A549 (cell line): ENCODE measurements around the gene ATOH7. TPM values are rescaled to one million over a fixed set of nuclear protein-coding genes. Genes with fewer than 3 reads are reported as not detected.
"Not testable (repeated sequence)": the region's sequence is repeated elsewhere in the genome, so short reads cannot be mapped to it uniquely, and the experiment has no call there.

Experiments
- ATAC-seq, 2 experiments: fragments of 200-7000 bp in 1 of 2; fragments of >200 bp in 1 of 2; cut with Nextera tagmentation in 1 of 2; cut with Tn5 transposase in 1 of 2; 3 replicates each; pipeline versions ENCODE4 v1.8.0 to v1.9.1; 2018 to 2020; ENCODE audit warnings: mild to moderate bottlenecking in 1 of 2, moderate library complexity in 1 of 2
- CTCF ChIA-PET: fragments of 300-600 bp; sonication (Branson Sonifier 250); formaldehyde crosslinking; extraction: SDS; loops from one replicate; lab custom pipeline; 2021; ENCODE audit warnings: antibody characterized with exemption, inconsistent platforms; lab: Yijun Ruan, JAX
- POLR2A ChIA-PET: fragments of 350-600 bp; formaldehyde crosslinking; extraction: SDS; loops from one replicate; lab custom pipeline; 2021; ENCODE audit warnings: antibody characterized with exemption, inconsistent platforms; lab: Yijun Ruan, JAX
- DNase-seq, 2 experiments: peaks; one replicate each; pipeline versions ENCODE4 v3.0.0 to v3.0.0-alpha.2; 2011 to 2016; ENCODE audit warnings: low read depth in 1 of 2, low spot score in 1 of 2
- FAIRE-seq: peaks from 2 replicates; lab custom pipeline; 2011; peaks lifted over from hg19 to GRCh38; lab: Jason Lieb, UNC
- H3K27ac ChIP-seq, 2 experiments: fragments of >200 bp; sonication (Bioruptor Twin); formaldehyde crosslinking; 3 replicates each; pipeline ENCODE4 v1.5.1; 2016 to 2017
- H3K4me1 ChIP-seq: fragments of >200 bp; sonication (Bioruptor Twin); formaldehyde crosslinking; 3 replicates; pipeline ENCODE4 v1.6.1; 2016
- H3K4me2 ChIP-seq: fragments of >200 bp; sonication (Bioruptor Twin); formaldehyde crosslinking; 3 replicates; pipeline ENCODE4 v1.6.1; 2016
- H3K4me3 ChIP-seq: fragments of >200 bp; sonication (Bioruptor Twin); formaldehyde crosslinking; 3 replicates; pipeline ENCODE4 v1.5.1; 2016
- H3K9me3 ChIP-seq: fragments of >200 bp; sonication (Bioruptor Twin); formaldehyde crosslinking; 3 replicates; pipeline ENCODE4 v1.6.1; 2016
- CBX2 ChIP-seq: fragments of 200-600 bp; sonication (generic); IDR thresholded peaks from 2 replicates; pipeline ENCODE4 v1.6.1; 2016; ENCODE audit warnings: low read depth, mild to moderate bottlenecking, borderline replicate concordance
- ELK1 ChIP-seq: fragments of 150-350 bp; IDR thresholded peaks from 2 replicates; pipeline ENCODE4 v1.6.1; 2014; ENCODE audit warnings: low read depth, mild to moderate bottlenecking, low read length
- FOSL2 ChIP-seq, 2 experiments: fragments of 450-650 bp in 1 of 2; fragments of >200 bp in 1 of 2; sonication (Bioruptor Twin) in 1 of 2; formaldehyde crosslinking; IDR thresholded peaks; 2 replicates each; pipeline versions ENCODE4 v1.5.0 to v1.6.1; 2016 to 2020; ENCODE audit warnings: mild to moderate bottlenecking in 1 of 2, moderate library complexity in 1 of 2
- FOXS1 ChIP-seq: fragments of 250-450 bp; sonication (Bioruptor Pico); IDR thresholded peaks from 2 replicates; pipeline ENCODE4 v1.5.0; 2020; ENCODE audit warnings: mild to moderate bottlenecking, moderate library complexity
- HES2 ChIP-seq: fragments of >200 bp; sonication (Bioruptor Twin); formaldehyde crosslinking; IDR thresholded peaks from 2 replicates; pipeline ENCODE4 v1.6.1; 2016
- HOXA7 ChIP-seq: fragments of 250-450 bp; sonication (Bioruptor Pico); IDR thresholded peaks from 2 replicates; pipeline ENCODE4 v1.5.0; 2020; ENCODE audit warnings: mild to moderate bottlenecking, moderate library complexity
- HOXB13 ChIP-seq: fragments of 250-450 bp; sonication (Bioruptor Pico); IDR thresholded peaks from 2 replicates; pipeline ENCODE4 v1.5.0; 2020; ENCODE audit warnings: low read depth, mild to moderate bottlenecking, moderate library complexity
- KDM1A ChIP-seq: fragments of 200-600 bp; sonication (generic); IDR thresholded peaks from 2 replicates; pipeline ENCODE4 v1.6.1; 2016; ENCODE audit warnings: low read depth, mild to moderate bottlenecking
- MAFK ChIP-seq: fragments of 450-650 bp; IDR thresholded peaks from 2 replicates; pipeline ENCODE4 v1.6.1; 2014; ENCODE audit not compliant: partially characterized antibody
- MYC ChIP-seq: IDR thresholded peaks from 2 replicates; pipeline ENCODE4 v1.6.1; 2012; ENCODE audit warnings: mild to moderate bottlenecking, inconsistent platforms, low read length, improper control_type of control experiment, borderline replicate concordance
- NR3C1 ChIP-seq: fragments of >200 bp; sonication (Bioruptor Twin); formaldehyde crosslinking; IDR thresholded peaks from 3 replicates; pipeline ENCODE4 v1.6.1; 2017
- POLR2A ChIP-seq: IDR thresholded peaks from 2 replicates; pipeline ENCODE4 v1.6.1; 2012; ENCODE audit warnings: mild to moderate bottlenecking, low read length
- RCOR1 ChIP-seq: fragments of 150-350 bp; IDR thresholded peaks from 2 replicates; pipeline ENCODE4 v1.6.1; 2014; ENCODE audit warnings: antibody characterized with exemption, low read length, low read depth
- RFX5 ChIP-seq: fragments of 450-650 bp; IDR thresholded peaks from 2 replicates; pipeline ENCODE4 v1.7.1; 2014; ENCODE audit warnings: antibody characterized with exemption, mild to moderate bottlenecking, moderate library complexity
- RNF2 ChIP-seq: fragments of 200-600 bp; sonication (generic); IDR thresholded peaks from 2 replicates; pipeline ENCODE4 v1.6.1; 2016; ENCODE audit warnings: low read depth, mild to moderate bottlenecking, antibody characterized with exemption, moderate library complexity, borderline replicate concordance
- TP53 ChIP-seq: fragments of 250-450 bp; sonication (Bioruptor Pico); IDR thresholded peaks from 2 replicates; pipeline ENCODE4 v1.5.0; 2021; ENCODE audit warnings: mild to moderate bottlenecking, moderate library complexity
- USF2 ChIP-seq: fragments of 450-650 bp; IDR thresholded peaks from 2 replicates; pipeline ENCODE4 v1.6.1; 2014; ENCODE audit warnings: antibody characterized with exemption
- ZFP36 ChIP-seq: fragments of 450-650 bp; IDR thresholded peaks from 2 replicates; pipeline ENCODE4 v1.6.1; 2014; ENCODE audit warnings: borderline replicate concordance; ENCODE audit not compliant: partially characterized antibody
- WGBS: methylation state at CpG from one replicate; pipeline ENCODE4 v1.1.6; 2017; ENCODE audit errors: missing lambda C conversion rate; 5-methylcytosine and 5-hydroxymethylcytosine counted together
- polyA plus RNA-seq, 4 experiments: library from polyadenylated mRNA; depleted of rRNA in 3 of 4; stranded (reverse); fragments of >200 nt; fragmentation: RNase III in 1 of 4; extraction: RNeasy Plus Mini Kit Qiagen cat#74134 plus additional on column Dnase treatment in 1 of 4; gene quantifications; 2 replicates in 3 of 4; 3 replicates in 1 of 4; pipeline ENCODE4 v1.2.3, GENCODE V29; 2011 to 2017

Gene ATOH7
- polyA plus RNA-seq, 2 of the 4 experiments (the other 2 are of a cell fraction), result 0.18 to 0.27 TPM

GRCh38 chr10:68196701-68197100 lies 35.2 kb downstream of the ATOH7 start:
- ChIA-PET POLR2A (no interaction called here), CTCF (interaction anchor here (1.2 to 4.1 kb wide), 5 partner anchors 10 to 114 kb away, joined by 3 to 22 read pairs (median 5); no protein-coding TSS in a partner anchor)
- no peak overlapping the region for H3K4me2 ChIP-seq
- FAIRE-seq (no peak), DNase-seq (no peak), ATAC-seq (no peak)
- no peaks in the 10 kb centered on the region for H3K4me1 ChIP-seq
- 39% methylated on average over 3 of the region's 3 CpGs for WGBS
- no peak overlapping the region for H3K27ac ChIP-seq
- no peaks in the 10 kb centered on the region for H3K9me3 ChIP-seq
- no peak for TF ChIP-seq RCOR1
- TF ChIP-seq CBX2, result no peak
- TF ChIP-seq ELK1, result no peak
- no peak for TF ChIP-seq RFX5
- no peak for TF ChIP-seq RNF2
- H3K4me3 ChIP-seq, result no peak overlapping the region

- DNase-seq, ATAC-seq, H3K4me1 ChIP-seq, H3K27ac ChIP-seq, CTCF ChIA-PET, H3K4me2 ChIP-seq, H3K9me3 ChIP-seq, H3K4me3 ChIP-seq, FAIRE-seq, POLR2A ChIA-PET: not testable (repeated sequence)
- WGBS, result 75% methylated on average over 2 of the region's 2 CpGs
Measured at GRCh38 chr10:68195776-68196175, 36.1 kb downstream of the ATOH7 start.

GRCh38 chr10:68194290-68194689 lies 37.6 kb downstream of the ATOH7 start:
- DNase-seq (no peak), FAIRE-seq (no peak), ATAC-seq (no peak; a peak in 1 of 6 replicates)
- Histone ChIP-seq H3K4me3 (no peak overlapping the region), H3K4me1 (no peaks in the 10 kb centered on the region), H3K27ac (no peak overlapping the region), H3K4me2 (no peak overlapping the region), H3K9me3 (no peaks in the 10 kb centered on the region)
- 77% methylated on average over 6 of the region's 6 CpGs for WGBS
- ChIA-PET POLR2A (no interaction called here), CTCF (interaction anchor here (1.0 to 1.5 kb wide), 3 partner anchors 17 to 37 kb away, joined by 3 to 5 read pairs (median 3); no protein-coding TSS in a partner anchor)
- TF ChIP-seq HES2 (no peak), MYC (no peak), NR3C1 (no peak), KDM1A (no peak), FOSL2 (IDR thresholded peaks at IDR 0.05) (no peak), FOSL2 (CRISPR knock-in tag; IDR thresholded peaks at IDR 0.05) (no peak), ELK1 (no peak), USF2 (no peak), ZFP36 (no peak), HOXB13 (CRISPR knock-in tag) (no peak), TP53 (CRISPR knock-in tag) (no peak), POLR2A (no peak), MAFK (no peak), FOXS1 (CRISPR knock-in tag) (no peak), HOXA7 (CRISPR knock-in tag) (no peak)
